ENCODE data around the gene KCNG4.

KCNG4 gene

DNA sequence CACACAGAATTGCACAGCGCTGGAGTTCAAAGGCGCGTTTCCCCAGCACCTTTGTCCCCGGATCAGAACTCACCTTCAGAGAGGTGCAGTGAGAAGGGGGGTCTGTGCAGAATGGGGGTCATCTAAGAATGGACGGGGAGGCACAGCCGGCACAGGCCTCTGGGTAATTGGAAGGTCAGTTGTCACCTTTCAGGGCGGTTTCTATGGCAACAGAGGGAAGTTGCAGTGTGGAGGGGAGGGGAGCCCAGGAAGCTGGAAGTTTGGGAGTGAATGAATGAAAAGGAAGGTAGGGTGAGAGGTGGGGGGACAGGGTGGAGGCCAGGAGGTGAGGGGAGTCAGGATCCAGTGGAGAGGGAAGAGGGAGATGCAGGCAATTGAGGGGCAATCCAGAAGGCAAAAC is 12.4 kb upstream of the KCNG4 start:
- DNase-seq = no peak
- Mint-ChIP-seq H3K27ac (no peak overlapping the region), H3K4me3 (no peak overlapping the region), H3K36me3 (ENCODE audit: low read depth) (no peaks in the 10 kb centered on the region), H3K9me3 (no peaks in the 10 kb centered on the region), H3K27me3 (peaks cover 17% of the 10 kb centered on the region), H3K4me1 (no peaks in the 10 kb centered on the region)
- ATAC-seq = no peak

GRCh38 chr16:84247844-84248243 is 8.0 kb upstream of the KCNG4 start:
- H3K27me3 Mint-ChIP-seq = peaks cover 9% of the 10 kb centered on the region

GRCh38 chr16:84247331-84247730 is 7.5 kb upstream of the KCNG4 start:
- ATAC-seq = no peak
- peaks cover 12% of the 10 kb centered on the region for H3K27me3 Mint-ChIP-seq

More at GRCh38 chr16:84247844-84248243, 8.0 kb upstream of the KCNG4 start:
- ATAC-seq (no peak), DNase-seq (no peak)
- no peak overlapping the region for H3K4me3 Mint-ChIP-seq
- H3K27ac Mint-ChIP-seq = no peak overlapping the region
- H3K36me3 Mint-ChIP-seq (ENCODE audit: low read depth) = no peaks in the 10 kb centered on the region
- H3K4me1 Mint-ChIP-seq = no peaks in the 10 kb centered on the region
- no peaks in the 10 kb centered on the region for H3K9me3 Mint-ChIP-seq

GRCh38 chr16:84246679-84247077 is 6.9 kb upstream of the KCNG4 start:
- Mint-ChIP-seq H3K9me3 (no peaks in the 10 kb centered on the region), H3K4me3 (no peak overlapping the region), H3K4me1 (no peaks in the 10 kb centered on the region), H3K36me3 (ENCODE audit: low read depth) (no peaks in the 10 kb centered on the region), H3K27ac (no peak overlapping the region), H3K27me3 (peaks cover 14% of the 10 kb centered on the region)
- no peak for DNase-seq
- ATAC-seq = no peak

More at GRCh38 chr16:84247331-84247730, 7.5 kb upstream of the KCNG4 start:
- H3K9me3 Mint-ChIP-seq = no peaks in the 10 kb centered on the region
- H3K36me3 Mint-ChIP-seq (ENCODE audit: low read depth) = no peaks in the 10 kb centered on the region
- DNase-seq = no peak
- H3K27ac Mint-ChIP-seq = no peak overlapping the region
- H3K4me1 Mint-ChIP-seq = no peaks in the 10 kb centered on the region
- H3K4me3 Mint-ChIP-seq = no peak overlapping the region

DNA sequence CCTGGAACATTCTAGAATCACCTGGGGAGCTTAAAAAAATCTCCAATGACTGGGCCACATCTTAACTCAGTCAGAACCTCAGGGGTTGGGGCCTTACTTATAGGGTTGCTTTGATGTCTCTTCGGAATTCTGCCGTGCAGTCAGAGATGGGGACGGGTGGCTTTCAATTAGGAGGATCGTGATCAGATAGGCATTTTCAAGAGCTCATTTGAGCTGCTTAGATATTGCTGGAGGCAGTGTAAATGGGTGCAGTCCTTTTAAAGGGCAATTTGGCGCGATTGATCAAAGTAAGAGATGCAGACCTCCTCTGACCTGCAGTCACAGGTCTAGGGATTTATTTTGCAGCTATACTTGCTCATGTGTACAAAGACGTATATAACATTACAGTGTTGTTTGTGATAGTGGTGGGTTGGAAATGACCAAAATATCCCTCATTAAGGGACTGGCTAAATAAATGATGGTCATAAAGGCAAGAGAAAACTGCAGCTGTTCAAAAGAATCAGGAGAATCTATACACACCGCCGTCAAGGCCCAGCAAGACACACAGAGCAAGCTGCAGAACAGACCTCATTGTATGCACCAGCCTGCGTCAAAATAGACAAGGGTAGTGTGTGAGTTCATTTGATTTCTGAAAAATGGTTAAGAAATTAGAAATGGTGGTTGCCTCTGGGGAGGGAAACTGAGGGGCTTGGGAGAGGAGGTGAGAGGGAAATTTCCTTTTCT is 6.3 kb upstream of the KCNG4 start:
- H3K27ac Mint-ChIP-seq = no peak overlapping the region
- no peak overlapping the region for H3K4me3 Mint-ChIP-seq
- H3K4me1 Mint-ChIP-seq = no peaks in the 10 kb centered on the region
- H3K9me3 Mint-ChIP-seq = no peaks in the 10 kb centered on the region
- no peak for DNase-seq
- peaks cover 12% of the 10 kb centered on the region for H3K27me3 Mint-ChIP-seq
- no peaks in the 10 kb centered on the region for H3K36me3 Mint-ChIP-seq (ENCODE audit: low read depth)
- ATAC-seq = no peak

DNA sequence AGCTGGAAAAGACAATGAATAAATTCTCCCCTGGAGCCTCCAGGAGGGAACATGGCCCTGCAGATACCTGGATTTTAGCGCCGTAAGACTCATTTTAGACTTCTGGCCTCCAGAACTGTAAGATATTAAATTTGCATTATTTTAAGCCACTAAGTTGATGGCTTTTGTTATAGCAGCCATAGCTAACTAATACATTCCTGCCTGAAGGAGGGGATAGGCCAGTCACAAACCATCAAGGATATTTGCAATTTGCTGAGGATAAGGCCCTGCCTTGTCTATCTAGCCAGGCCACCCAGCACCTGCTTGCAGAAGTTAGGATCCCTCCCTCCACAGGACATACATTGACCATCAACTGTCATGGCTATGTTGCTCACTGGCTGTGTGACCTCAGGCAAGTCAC is 4.9 kb upstream of the KCNG4 start:
- no peaks in the 10 kb centered on the region for H3K36me3 Mint-ChIP-seq (ENCODE audit: low read depth)
- DNase-seq (no peak), ATAC-seq (no peak)
- no peak overlapping the region for H3K27ac Mint-ChIP-seq
- no peaks in the 10 kb centered on the region for H3K9me3 Mint-ChIP-seq
- H3K4me1 Mint-ChIP-seq = no peaks in the 10 kb centered on the region
- peaks cover 20% of the 10 kb centered on the region for H3K27me3 Mint-ChIP-seq
- H3K4me3 Mint-ChIP-seq = no peak overlapping the region

GRCh38 chr16:84243732-84244131 is 3.9 kb upstream of the KCNG4 start:
- H3K9me3 Mint-ChIP-seq = no peaks in the 10 kb centered on the region
- H3K4me3 Mint-ChIP-seq = no peak overlapping the region
- no peaks in the 10 kb centered on the region for H3K4me1 Mint-ChIP-seq
- H3K27ac Mint-ChIP-seq = no peak overlapping the region
- no peaks in the 10 kb centered on the region for H3K36me3 Mint-ChIP-seq (ENCODE audit: low read depth)
- peaks cover 29% of the 10 kb centered on the region for H3K27me3 Mint-ChIP-seq
- no peak for ATAC-seq
- DNase-seq = no peak

DNA sequence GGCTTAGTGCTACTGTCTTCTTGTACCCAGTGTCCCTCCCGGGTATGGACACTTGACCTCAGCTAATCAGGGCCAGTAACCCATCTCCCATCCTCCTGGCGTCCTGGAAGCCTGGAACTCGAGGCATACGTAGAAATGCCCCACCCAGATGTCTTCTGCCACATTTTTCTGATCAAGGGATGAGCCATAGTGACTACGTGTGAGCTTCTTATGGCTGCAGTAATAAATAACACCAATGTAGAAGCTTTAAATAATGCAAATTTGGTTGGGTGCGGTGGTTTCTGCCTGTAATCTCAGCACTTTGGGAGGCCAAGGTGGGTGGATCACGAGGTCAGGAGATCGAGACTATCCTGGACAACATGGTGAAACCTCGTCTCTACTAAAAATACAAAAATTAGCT is 3.0 kb upstream of the KCNG4 start:
- Mint-ChIP-seq H3K36me3 (ENCODE audit: low read depth) (no peaks in the 10 kb centered on the region), H3K27ac (no peak overlapping the region), H3K9me3 (no peaks in the 10 kb centered on the region), H3K4me1 (no peaks in the 10 kb centered on the region), H3K4me3 (no peak overlapping the region), H3K27me3 (peaks cover 29% of the 10 kb centered on the region)
- DNase-seq (no peak), ATAC-seq (no peak)

GRCh38 chr16:84241778-84242177 is 2.0 kb upstream of the KCNG4 start:
- Mint-ChIP-seq H3K4me3 (no peak overlapping the region), H3K36me3 (ENCODE audit: low read depth) (no peaks in the 10 kb centered on the region), H3K27me3 (peaks cover 29% of the 10 kb centered on the region), H3K9me3 (no peaks in the 10 kb centered on the region), H3K4me1 (no peaks in the 10 kb centered on the region), H3K27ac (no peak overlapping the region)
- ATAC-seq (no peak), DNase-seq (no peak)

DNA sequence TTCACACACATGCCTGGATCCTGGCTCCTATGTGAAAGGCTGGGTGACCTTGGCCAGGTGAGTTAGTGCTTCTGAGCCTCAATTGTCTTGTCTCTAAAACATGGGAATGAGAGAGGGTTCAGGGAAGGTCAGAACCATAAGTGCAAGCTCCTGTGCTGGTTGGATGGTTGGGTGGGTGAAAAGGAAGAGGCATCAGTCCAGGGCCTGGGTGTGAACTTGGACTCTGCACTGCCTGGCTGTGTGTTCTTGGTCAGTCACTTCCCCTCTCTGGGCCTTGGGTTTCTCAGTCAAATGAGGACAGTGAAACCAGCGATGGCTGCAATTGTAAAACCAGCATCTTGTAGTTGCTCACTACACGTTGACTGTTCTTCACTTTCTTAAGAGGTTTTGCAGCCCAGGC is 643 bp upstream of the KCNG4 start:
- Mint-ChIP-seq H3K27me3 (peaks cover 29% of the 10 kb centered on the region), H3K36me3 (ENCODE audit: low read depth) (no peaks in the 10 kb centered on the region), H3K4me3 (no peak overlapping the region), H3K27ac (no peak overlapping the region), H3K4me1 (no peaks in the 10 kb centered on the region), H3K9me3 (no peaks in the 10 kb centered on the region)
- DNase-seq = no peak
- ATAC-seq = no peak

DNA sequence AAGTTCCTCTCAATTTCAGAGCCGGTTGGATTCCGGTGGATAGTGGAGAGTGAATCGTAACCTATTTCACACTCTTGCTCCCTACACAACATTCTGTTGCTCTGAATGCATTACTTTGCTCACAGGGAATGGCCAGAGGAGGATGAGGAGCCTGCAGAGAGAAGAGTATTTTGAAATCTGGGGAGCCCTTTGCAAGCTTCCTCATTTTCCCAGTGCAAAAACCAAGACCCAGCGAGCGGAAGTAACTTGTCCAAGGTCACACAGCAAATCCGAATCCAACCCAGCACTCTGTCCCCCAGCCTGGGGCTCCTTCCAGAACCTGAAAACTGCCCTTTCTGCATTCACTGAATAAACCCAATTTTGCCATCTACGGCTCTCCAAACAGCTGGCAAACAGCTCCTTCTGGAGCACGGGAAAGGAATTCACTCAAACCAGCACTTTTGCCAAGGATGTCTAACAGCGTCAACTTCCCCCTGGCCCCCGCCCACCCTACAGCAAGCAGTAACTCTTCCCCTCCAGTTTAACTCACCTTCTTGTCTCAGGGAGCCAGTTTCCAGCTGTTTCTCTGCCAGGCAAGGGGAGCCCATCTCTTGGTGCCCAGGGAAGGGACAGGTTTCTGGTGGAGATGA is 557 bp downstream of the KCNG4 start:
- peaks cover 29% of the 10 kb centered on the region for H3K27me3 Mint-ChIP-seq
- H3K27ac Mint-ChIP-seq = no peak overlapping the region
- ATAC-seq (no peak), DNase-seq (no peak)
- no peaks in the 10 kb centered on the region for H3K9me3 Mint-ChIP-seq
- no peaks in the 10 kb centered on the region for H3K36me3 Mint-ChIP-seq (ENCODE audit: low read depth)
- no peak overlapping the region for H3K4me3 Mint-ChIP-seq
- H3K4me1 Mint-ChIP-seq = no peaks in the 10 kb centered on the region

- Mint-ChIP-seq H3K4me3 (no peak overlapping the region), H3K27ac (no peak overlapping the region), H3K9me3 (no peaks in the 10 kb centered on the region), H3K4me1 (no peaks in the 10 kb centered on the region), H3K36me3 (ENCODE audit: low read depth) (no peaks in the 10 kb centered on the region), H3K27me3 (peaks cover 32% of the 10 kb centered on the region)
- DNase-seq = no peak
- ATAC-seq = no peak
Measured at GRCh38 chr16:84237994-84238750, 1.6 kb downstream of the KCNG4 start.

- Mint-ChIP-seq H3K4me1 (no peaks in the 10 kb centered on the region), H3K27me3 (peaks cover 24% of the 10 kb centered on the region), H3K4me3 (no peak overlapping the region), H3K36me3 (ENCODE audit: low read depth) (no peaks in the 10 kb centered on the region), H3K9me3 (no peaks in the 10 kb centered on the region), H3K27ac (no peak overlapping the region)
- no peak for DNase-seq
- no peak for ATAC-seq
Measured at GRCh38 chr16:84236671-84237070, 3.1 kb downstream of the KCNG4 start.

GRCh38 chr16:84234321-84235241 is 5.2 kb downstream of the KCNG4 start:
- Mint-ChIP-seq H3K27me3 (peaks cover 14% of the 10 kb centered on the region), H3K9me3 (no peaks in the 10 kb centered on the region), H3K27ac (no peak overlapping the region), H3K36me3 (ENCODE audit: low read depth) (no peaks in the 10 kb centered on the region), H3K4me1 (no peaks in the 10 kb centered on the region), H3K4me3 (no peak overlapping the region)
- no peak for ATAC-seq
- no peak for DNase-seq

Data from activated naive CD8-positive, alpha-beta T cell treated with anti-CD3 and anti-CD28 coated beads, Interleukin-2, amount 50 U/mL, for 24 hours (primary cell).